Gastroesophageal sphincter (tissue), 4 donors: Measurements from ENCODE around the gene POLK. TPM values are rescaled to one million over a fixed set of nuclear protein-coding genes. Genes with fewer than 3 reads are reported as not detected.

Source experiments
- ATAC-seq: fragments of 150-250 bp; one replicate; pipeline ENCODE4 v1.9.1; 2016; ENCODE audit warnings: mild to moderate bottlenecking, moderate library complexity
- H3K27ac ChIP-seq, 4 donors: fragments of 200-600 bp; sonication (generic) in 3 of 4; 1 replicate in 3 of 4; 2 replicates in 1 of 4; pipeline ENCODE4 v1.5.1; 2016 to 2019
- H3K27me3 ChIP-seq: fragments of 200-600 bp; sonication (generic); one replicate; pipeline ENCODE4 v1.5.1; 2019
- H3K36me3 ChIP-seq, 2 donors: fragments of 200-600 bp; sonication (generic); one replicate each; pipeline ENCODE4 v1.5.1; 2019; ENCODE audit warnings: control low read depth in 1 of 2
- H3K4me1 ChIP-seq, 3 donors: fragments of 200-600 bp; sonication (generic); 1 replicate in 2 of 3; 2 replicates in 1 of 3; pipeline ENCODE4 v1.5.1; 2016 to 2019; ENCODE audit warnings: control low read depth in 2 of 3
- H3K4me3 ChIP-seq, 2 donors: fragments of 200-600 bp; sonication (generic); one replicate each; pipeline ENCODE4 v1.5.1; 2019; ENCODE audit warnings: mild to moderate bottlenecking in 1 of 2, moderate library complexity in 1 of 2
- H3K9me3 ChIP-seq, 3 donors: fragments of 200-600 bp; sonication (generic); one replicate each; pipeline ENCODE4 v1.5.1; 2017 to 2019; ENCODE audit warnings: control low read depth in 2 of 3
- EP300 ChIP-seq: sonication (generic); formaldehyde crosslinking; IDR thresholded peaks from one replicate; pipeline ENCODE4 v1.6.1; 2017; ENCODE audit warnings: antibody characterized with exemption, mild to moderate bottlenecking
- POLR2A ChIP-seq, 2 donors: fragments of 450-650 bp; IDR thresholded peaks; one replicate each; pipeline ENCODE4 v1.6.1; 2017; ENCODE audit warnings: antibody characterized with exemption in 2 of 2, mild to moderate bottlenecking in 2 of 2, moderate library complexity in 1 of 2
- POLR2AphosphoS5 ChIP-seq: sonication (generic); formaldehyde crosslinking; IDR thresholded peaks from one replicate; pipeline ENCODE4 v1.6.1; 2017; ENCODE audit warnings: antibody characterized with exemption
- WGBS, 2 donors: methylation state at CpG; one replicate each; pipeline ENCODE4 v1.1.5; 2018; ENCODE audit warnings: low coverage in 1 of 2; 5-methylcytosine and 5-hydroxymethylcytosine counted together
- total RNA-seq, 4 donors: library from RNA; depleted of rRNA; stranded (reverse); fragments of >200 nt; gene quantifications; one replicate each; pipeline ENCODE4 v1.1.0, GENCODE V29; 2016
- TF ChIP-seq, protein P1 (sequence below), 4 experiments: fragments of 200-600 bp in 2 of 4; fragments of 450-650 bp in 2 of 4; sonication (generic) in 1 of 4; IDR thresholded peaks; one replicate each; pipeline ENCODE4 v1.5.1; 2017 to 2019; ENCODE audit warnings: antibody characterized with exemption in 4 of 4, mild to moderate bottlenecking in 2 of 4, moderate library complexity in 2 of 4

The POLK gene
- total RNA-seq, 4 donors from 2014 or later, result 34.7 to 64.4 (median 41.8) TPM

DNA sequence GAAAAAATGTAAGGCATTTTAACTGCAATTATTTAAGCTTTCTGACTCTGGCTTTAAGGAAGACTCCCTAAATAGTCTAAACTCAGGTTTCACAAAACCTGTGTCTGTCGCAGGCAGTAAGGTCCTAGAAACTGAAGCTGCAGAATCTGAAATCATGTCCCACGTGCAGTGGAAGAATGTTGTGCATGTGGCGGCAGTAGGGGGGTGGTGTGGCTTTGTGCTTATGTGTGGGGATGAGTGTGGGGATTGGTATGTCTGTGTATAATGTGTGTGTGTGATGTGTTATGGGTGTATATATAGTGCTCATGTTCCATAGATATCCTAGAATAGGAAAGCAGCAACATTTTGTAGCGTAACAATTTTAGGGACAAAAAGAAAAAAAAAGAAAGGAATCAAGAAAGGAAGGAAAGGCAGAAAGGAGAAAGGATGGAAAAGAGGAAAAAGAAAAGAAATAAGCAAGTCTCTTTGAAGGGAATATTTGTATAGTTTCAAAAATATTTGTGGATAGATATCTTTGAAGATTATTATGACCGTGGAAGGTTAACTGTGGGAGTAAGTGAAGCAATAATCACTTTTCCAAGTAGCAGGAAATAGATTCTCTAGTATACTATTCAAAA lies 106.2 kb downstream of the POLK start:
- TF ChIP-seq POLR2AphosphoS5 (no peak), POLR2A (IDR thresholded peaks at IDR 0.05) (no peak), EP300 (no peak)
- TF ChIP-seq, protein P1, sequence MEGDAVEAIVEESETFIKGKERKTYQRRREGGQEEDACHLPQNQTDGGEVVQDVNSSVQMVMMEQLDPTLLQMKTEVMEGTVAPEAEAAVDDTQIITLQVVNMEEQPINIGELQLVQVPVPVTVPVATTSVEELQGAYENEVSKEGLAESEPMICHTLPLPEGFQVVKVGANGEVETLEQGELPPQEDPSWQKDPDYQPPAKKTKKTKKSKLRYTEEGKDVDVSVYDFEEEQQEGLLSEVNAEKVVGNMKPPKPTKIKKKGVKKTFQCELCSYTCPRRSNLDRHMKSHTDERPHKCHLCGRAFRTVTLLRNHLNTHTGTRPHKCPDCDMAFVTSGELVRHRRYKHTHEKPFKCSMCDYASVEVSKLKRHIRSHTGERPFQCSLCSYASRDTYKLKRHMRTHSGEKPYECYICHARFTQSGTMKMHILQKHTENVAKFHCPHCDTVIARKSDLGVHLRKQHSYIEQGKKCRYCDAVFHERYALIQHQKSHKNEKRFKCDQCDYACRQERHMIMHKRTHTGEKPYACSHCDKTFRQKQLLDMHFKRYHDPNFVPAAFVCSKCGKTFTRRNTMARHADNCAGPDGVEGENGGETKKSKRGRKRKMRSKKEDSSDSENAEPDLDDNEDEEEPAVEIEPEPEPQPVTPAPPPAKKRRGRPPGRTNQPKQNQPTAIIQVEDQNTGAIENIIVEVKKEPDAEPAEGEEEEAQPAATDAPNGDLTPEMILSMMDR (IDR thresholded peaks at IDR 0.05), result no peak
- Histone ChIP-seq H3K9me3 (no peaks in the 10 kb centered on the region), H3K4me1 (no peaks in the 10 kb centered on the region), H3K27me3 (no peaks in the 10 kb centered on the region), H3K36me3 (no peaks in the 10 kb centered on the region), H3K4me3 (no peak overlapping the region), H3K27ac (no peak overlapping the region)
- WGBS, 2 donors, result 77 to 78% methylated on average over 4 to 5 of the region's 5 CpGs
- ATAC-seq, result no peak

DNA sequence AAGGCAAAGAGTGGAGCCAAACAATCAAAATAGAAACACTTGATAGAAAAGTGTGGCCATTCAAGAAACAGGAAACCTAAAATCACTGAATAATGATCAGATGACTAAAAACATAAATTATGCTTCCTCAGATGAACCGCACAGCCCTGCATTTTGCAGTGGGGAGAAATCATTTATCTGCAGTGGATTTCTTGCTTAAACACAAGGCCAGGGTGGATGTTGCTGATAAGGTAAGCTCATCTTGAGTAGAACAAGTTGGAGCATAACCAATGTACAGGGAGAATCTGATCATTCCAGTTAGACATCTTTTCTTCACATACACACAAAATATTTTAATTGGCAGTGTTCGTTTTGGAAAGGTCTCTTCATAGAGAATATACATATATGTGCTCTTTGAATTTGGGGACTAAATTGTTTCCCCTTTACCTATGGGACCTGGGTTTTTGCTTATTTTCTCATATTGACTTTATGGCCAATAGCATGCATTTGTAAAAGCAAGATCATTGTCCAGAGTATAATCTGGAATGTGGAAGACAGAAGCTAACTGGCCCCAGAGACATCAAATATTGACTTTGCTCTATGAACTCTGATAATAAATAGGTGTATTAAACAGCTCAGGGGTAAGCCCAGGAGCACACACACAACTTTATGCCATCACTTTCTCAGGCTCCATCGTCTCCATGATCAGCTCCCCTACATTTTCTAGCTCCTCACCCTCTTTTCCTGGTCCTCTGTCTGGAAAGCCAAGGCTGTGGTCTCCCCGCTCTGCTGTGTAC lies 108.7 kb downstream of the POLK start:
- Histone ChIP-seq H3K4me1 (no peaks in the 10 kb centered on the region), H3K36me3 (no peaks in the 10 kb centered on the region), H3K9me3 (no peaks in the 10 kb centered on the region), H3K27ac (no peak overlapping the region), H3K4me3 (no peak overlapping the region), H3K27me3 (no peaks in the 10 kb centered on the region)
- TF ChIP-seq POLR2A (IDR thresholded peaks at IDR 0.05) (no peak), EP300 (no peak), POLR2AphosphoS5 (no peak)
- TF ChIP-seq, protein P1 (IDR thresholded peaks at IDR 0.05), result no peak
- WGBS, 2 donors, result 86 to 87% methylated on average over 3 to 4 of the region's 4 CpGs
- ATAC-seq, result no peak

- H3K27me3 ChIP-seq, result no peaks in the 10 kb centered on the region
- 89 to 100% methylated on average over 1 to 4 of the region's 4 CpGs for WGBS, 2 donors
- no peaks in the 10 kb centered on the region for H3K36me3 ChIP-seq
- ATAC-seq, result no peak
- H3K4me3 ChIP-seq, result no peak overlapping the region
- no peak overlapping the region for H3K27ac ChIP-seq
- no peaks in the 10 kb centered on the region for H3K4me1 ChIP-seq
- no peaks in the 10 kb centered on the region for H3K9me3 ChIP-seq
- TF ChIP-seq, protein P1 (IDR thresholded peaks at IDR 0.05), result no peak
- no peak for TF ChIP-seq POLR2A (IDR thresholded peaks at IDR 0.05)
- no peak for TF ChIP-seq POLR2AphosphoS5
- no peak for TF ChIP-seq EP300
Measured at GRCh38 chr5:75622564-75622963, 110.9 kb downstream of the POLK start.

DNA sequence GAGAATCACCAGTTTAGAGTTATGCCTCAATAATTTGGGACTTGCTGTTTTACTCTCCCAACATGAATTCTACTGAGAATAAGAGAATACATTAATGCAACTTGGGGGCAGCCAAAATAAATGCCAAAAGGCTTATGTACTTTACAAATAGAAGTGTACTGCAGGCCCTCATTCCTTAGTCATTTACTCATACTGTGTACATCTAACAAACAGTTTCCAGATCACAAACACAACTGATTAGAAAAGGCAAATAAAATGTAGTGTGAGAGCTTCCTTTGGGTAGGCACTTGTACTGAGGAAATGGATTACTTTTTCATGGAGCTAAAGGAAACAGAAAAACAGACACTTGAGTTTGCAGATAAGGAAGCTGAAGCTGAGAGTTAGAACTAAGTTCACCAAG lies 112.2 kb downstream of the POLK start:
- ATAC-seq, result no peak
- Histone ChIP-seq H3K27me3 (no peaks in the 10 kb centered on the region), H3K36me3 (no peaks in the 10 kb centered on the region), H3K9me3 (no peaks in the 10 kb centered on the region), H3K4me3 (no peak overlapping the region), H3K27ac (no peak overlapping the region), H3K4me1 (no peaks in the 10 kb centered on the region)
- TF ChIP-seq POLR2AphosphoS5 (no peak), POLR2A (IDR thresholded peaks at IDR 0.05) (no peak), EP300 (no peak)
- TF ChIP-seq, protein P1 (IDR thresholded peaks at IDR 0.05), result no peak

DNA sequence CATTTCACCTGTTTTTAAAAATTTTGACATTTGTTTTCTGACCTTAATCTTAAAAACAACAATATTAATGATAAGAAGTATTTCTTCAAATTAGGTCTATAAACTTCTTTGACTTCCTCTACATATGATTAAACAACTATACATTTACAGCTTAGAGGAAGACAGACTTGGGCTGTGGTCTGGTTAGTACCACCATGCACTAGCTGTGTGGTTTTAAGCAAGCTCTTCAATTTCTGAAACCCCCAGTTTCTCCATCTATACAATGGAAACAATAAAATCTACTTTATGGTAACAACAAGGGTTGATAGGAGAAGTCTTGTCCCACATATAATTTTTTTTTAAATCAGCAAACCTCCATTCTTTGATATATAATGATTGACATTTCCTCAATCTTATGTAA lies 115.3 kb downstream of the POLK start:
- TF ChIP-seq POLR2A (IDR thresholded peaks at IDR 0.05) (no peak), POLR2AphosphoS5 (no peak), EP300 (no peak)
- TF ChIP-seq, protein P1 (IDR thresholded peaks at IDR 0.05), result no peak
- H3K27me3 ChIP-seq, result no peaks in the 10 kb centered on the region
- no peak for ATAC-seq
- H3K9me3 ChIP-seq, result no peaks in the 10 kb centered on the region
- no peaks in the 10 kb centered on the region for H3K36me3 ChIP-seq
- H3K4me1 ChIP-seq, result no peaks in the 10 kb centered on the region
- no peak overlapping the region for H3K27ac ChIP-seq
- H3K4me3 ChIP-seq, result no peak overlapping the region
